ENCODE data around the gene KDM5B.
"Not testable (repeated sequence)": the region's sequence is repeated elsewhere in the genome, so short reads cannot be mapped to it uniquely, and the experiment has no call there.

The KDM5B gene

DNA sequence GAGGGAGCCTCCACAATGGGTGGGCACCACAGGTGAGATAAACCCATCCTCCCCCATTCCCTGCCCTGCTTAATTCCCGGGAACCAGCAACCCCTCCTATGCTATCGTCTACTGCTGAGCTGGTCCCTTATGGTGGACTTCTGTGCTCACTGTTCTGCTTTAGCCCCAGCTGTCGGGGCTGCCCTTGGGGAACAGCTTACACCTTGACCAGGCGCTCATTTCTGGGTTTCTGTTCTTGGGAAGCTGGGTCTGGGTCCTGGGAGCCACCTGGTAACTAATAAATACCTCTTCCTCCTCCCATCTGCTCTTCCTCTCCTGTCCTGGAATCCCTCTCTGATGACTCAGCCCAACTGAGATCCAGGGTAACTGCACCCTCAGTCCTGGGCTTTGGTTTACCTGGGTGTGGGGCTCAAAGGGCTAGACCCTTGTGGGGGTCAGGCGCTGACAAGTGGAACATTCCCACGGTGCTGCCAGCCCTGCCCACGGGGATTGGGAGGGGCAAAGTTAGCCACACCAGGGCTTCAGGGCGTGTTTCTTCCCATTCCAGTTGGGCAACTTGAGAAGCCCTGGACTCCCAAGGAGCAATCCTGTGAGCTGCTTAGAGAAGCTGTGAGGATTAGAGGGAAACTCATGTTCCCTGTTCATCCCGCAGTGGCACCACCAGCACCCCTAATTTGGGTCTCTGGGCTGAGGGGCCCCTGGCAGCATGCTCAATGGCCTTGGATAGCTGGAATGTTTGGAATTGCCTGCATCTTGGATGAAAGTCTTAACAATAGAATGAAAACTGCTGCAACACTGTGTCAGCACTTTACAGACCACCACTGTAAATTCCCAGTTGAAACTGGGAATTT lies 4.2 kb upstream of the KDM5B start:
- DNase-seq: no peak

- peak in 1 of 56 donors; percentile 18 for DNase-seq
These were observed 3.3 kb upstream of the KDM5B start for GRCh38 chr1:202811296-202812175.

DNA sequence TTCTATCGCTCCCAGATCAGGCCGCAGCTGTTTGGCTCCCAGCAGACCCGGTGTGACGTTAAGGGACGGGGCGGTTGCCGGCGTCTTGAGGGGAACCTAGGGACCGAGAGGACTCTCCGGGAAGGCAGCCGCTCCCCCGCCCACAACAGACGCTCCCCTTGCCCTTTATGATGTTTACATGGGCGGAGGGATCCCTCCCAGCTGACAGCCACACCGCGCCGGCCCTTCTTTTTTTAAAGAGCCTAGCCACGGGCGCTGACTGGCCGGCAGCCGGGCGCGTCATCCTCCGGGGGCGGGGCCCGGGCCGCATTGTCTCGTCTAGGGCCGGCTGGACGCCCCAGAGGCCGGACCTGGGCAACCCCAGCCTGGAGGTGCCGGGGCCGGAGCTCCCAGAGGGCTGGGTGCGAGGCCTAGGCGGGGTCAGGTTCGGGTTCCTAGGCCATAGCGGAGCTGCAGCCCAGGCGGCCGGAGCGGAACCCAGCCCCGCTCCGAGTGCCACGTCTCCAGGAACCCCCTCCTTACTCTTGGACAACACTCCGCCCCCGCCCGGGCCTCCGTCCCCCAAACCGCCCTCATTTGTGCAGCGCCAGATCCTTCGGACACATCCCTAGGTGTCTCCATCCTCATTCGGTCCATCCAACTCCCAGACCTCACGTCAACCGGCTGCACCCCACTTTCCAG lies 2.5 kb upstream of the KDM5B start, which contains the start of gene PCAT6:
Gene PCAT6 (plus strand): TSS at position 340 of the 681 bp plus-strand sequence.
- peak in 55 of 56 donors; percentile 64 to 96 (median 89) for DNase-seq

DNA sequence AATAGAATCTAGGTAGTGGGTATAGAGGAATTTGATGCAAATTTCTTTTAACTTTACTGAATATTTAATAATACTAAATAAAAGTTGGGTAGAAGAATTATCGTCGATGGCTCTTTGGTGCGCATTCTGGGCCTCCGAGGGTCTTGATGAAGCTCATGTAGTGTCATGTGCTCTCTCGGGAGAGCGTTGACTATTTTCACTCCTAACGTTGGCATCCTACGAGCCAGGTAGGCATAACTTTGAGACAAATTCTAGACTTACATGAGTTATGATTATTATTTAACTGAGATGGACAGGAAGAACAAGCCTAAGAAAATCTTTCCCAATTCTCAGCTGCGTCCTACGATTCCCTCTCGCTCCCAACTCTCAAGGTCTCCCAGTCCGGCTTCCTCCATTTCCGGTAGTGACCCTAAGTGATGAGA lies 2.0 kb upstream of the KDM5B start:
- DNase-seq: no peak

DNA sequence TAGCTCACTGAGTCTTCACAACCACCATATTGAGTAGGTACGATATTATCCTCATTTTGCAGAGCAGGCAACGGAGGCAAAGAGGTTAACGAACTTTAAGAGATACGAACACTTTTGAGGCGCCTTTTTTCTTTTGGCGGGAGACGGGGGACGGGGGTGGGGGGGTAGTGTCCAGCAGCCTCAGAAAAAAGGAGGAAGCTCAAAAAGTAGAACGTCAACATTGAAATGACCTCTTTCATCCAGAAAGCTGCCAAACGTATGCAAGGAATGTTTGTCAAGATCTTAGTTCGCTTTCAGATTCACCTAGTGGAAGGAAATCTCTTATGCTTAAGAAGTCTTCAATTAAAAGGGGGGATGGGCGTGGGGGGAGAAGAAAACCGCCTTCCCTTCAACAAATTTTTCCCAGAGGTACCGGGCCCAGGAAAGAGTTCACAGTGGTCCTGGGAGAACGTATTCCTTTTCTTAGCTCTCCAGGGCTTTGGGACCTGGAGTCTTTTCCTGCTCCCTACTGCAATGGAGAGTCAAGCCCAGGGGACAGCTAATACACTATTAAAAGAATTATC lies 1.5 kb upstream of the KDM5B start:
- DNase-seq: peak in 1 of 56 donors; percentile 5

DNA sequence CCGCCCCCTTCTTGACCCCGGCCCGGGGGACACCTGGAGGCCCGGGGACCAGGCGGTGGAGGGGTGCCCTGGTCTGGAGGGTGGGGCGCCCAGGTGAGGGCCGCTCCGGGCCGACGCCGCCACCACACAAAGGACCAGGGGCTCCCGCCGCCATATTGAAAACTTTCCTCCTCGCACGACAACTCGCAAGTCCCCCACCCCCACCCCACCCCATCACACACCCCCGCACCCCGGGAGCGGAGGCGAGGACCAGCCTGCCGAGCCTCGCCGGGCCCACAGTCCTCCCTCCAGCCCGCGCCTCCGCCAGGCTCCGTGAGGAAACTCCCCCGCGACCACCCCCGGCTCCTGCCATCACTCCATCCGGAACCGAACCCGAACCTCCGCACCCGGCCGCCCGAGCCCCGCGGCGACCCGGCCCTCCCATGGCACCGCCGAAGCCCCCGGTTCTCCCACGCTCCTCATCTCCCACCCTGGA lies 733 bp downstream of the KDM5B start:
- peak in 25 of 56 donors; percentile 5 to 58 (median 27) for DNase-seq

- DNase-seq: peak in 16 of 56 donors; percentile 4 to 58 (median 19)
These were observed 1.3 kb downstream of the KDM5B start for GRCh38 chr1:202806845-202807450.

GRCh38 chr1:202805886-202806844 lies 2.1 kb downstream of the KDM5B start:
- DNase-seq: no peak

- DNase-seq: no peak
These were observed 4.1 kb downstream of the KDM5B start for GRCh38 chr1:202804126-202804525.

DNA sequence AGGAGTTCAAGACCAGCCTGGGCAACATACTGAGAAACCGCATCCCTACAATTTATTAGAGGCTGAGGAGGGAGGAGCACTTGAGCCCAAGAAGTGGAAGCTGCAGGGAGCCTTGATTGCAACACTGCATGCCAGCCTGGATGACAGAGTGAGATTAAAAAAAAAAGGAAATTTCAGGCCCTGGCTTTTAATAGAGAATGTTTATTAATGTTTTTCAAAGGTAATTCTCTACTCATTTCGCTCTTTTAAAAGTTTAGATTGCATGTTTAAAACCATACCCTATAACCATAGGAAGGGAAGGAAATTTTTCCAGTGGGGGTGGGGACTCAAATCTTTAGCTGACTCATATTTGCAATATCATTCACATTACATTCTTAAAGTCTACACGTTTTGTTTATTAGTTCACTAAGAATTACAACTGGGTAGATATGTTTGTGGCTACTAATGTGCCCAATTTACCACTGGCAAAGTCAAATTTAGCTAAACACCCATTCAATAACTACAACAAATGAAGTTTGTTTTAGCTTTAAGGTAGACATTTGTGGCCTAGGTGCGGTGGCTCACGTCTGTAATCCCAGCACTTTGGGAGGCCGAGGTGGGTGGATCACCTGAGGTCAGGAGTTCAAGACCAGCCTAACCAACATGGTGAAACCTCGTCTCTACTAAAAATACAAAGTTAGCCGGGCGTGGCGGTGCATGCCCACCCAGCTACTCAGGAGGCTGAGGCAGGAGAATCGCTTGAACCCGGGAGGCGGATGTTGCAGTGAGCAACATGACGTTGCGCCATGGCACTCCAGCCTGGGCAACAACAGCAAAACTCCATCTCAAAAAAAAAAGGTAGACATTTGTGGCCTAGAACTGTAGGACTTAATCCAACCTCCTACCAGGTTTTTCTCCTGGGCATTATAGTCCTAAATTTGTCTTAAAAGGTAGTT lies 5.0 kb downstream of the KDM5B start:
- DNase-seq: no peak

- DNase-seq: no peak
These were observed 6.2 kb downstream of the KDM5B start for GRCh38 chr1:202802034-202802433.

GRCh38 chr1:202801175-202801574 lies 7.0 kb downstream of the KDM5B start:
- DNase-seq: no peak

DNA sequence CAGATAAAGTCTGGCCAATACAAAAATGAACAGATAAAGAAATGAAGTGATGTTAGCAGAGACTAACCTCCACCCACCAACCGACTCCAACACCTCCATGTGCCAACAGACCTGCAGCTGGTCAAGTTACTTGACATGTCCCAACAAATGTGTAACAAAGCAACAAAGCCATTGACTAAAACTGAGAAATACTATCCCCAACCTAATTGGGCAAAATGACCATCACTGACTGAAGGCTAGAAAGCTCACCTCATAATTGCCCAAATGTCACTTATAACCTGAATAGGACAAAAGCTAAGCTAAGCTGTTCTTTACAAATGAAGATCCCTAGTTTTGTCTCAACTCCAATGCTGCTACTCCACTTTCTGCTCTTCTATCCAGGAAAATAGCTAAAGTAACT lies 7.5 kb downstream of the KDM5B start:
- no peak for DNase-seq

DNA sequence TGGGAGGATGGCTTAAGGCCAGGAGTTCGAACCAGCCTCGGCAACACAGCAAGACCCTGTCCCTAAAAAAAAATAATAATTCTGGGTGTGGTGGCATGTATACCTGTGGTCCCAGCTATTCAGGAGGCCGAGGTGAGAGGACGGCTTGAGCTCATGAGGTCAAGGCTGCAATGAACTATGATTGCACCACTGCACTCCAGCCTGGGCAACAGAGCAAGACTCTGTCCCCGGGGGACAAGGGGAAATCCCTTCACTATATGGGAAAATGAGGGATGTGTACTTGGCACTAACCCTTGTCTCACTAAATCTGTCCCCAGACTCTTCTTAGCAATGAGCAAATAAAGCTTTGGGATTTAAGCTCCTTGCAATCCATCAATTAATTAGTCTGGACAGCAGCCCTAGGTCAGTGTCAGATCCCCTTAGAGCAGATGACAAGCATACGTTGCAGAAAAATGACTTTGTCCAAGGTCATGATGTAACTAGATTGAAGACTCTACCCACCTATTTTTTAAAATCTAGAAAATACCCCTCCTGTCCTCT lies 9.4 kb downstream of the KDM5B start:
- DNase-seq: no peak

- DNase-seq: no peak
These were observed 10.0 kb downstream of the KDM5B start for GRCh38 chr1:202798260-202798659.

DNA sequence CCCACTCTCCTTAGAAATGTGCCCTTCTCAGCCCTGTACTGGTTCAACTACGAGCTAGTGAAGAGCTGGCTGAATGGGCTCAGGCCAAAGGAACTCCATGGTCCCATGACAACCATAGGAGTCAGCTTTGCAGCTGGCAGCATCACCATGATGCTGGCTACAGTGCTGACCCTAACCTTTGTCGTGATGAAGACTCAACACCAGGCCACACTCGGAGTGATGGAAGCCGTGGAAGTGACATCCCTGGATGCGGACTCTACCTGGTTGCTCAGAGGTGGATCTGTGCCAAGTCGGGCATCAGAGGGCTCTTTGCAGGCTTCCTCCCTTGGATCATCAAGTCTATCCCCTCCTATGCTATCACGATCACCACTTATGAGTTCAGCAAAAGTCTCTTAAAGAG lies 11.6 kb downstream of the KDM5B start:
- DNase-seq: no peak

DNA sequence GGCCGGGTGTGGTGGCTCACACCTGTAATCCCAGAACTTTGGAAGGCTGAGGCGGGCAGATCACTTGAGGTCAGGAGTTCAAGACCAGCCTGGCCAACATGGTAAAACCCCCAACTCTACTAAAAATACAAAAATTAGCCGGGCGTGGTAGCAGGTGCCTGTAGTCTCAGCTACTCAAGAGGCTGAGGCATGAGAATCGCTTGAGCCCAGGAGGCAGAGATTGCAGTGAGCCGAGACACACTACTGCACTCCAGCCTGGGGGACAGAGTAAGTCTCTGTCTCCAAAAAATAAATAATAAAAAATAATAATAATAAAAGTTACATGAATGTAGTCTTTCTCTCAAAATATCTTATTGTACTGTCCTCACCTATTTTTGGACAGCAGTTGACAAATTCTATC lies 13.3 kb downstream of the KDM5B start:
- DNase-seq: not testable (repeated sequence)

Measured in nucleus accumbens (tissue), 56 donors.